Kidney glomerular epithelial cell (primary cell): ENCODE results near the gene WDCP.
"Not testable (repeated sequence)": the region's sequence is repeated elsewhere in the genome, so short reads cannot be mapped to it uniquely, and the experiment has no call there.

ENCODE experiments used
- DNase-seq: peaks from one replicate; lab custom pipeline; 2025; lab: John Stamatoyannopoulos, UW

The WDCP gene

DNA sequence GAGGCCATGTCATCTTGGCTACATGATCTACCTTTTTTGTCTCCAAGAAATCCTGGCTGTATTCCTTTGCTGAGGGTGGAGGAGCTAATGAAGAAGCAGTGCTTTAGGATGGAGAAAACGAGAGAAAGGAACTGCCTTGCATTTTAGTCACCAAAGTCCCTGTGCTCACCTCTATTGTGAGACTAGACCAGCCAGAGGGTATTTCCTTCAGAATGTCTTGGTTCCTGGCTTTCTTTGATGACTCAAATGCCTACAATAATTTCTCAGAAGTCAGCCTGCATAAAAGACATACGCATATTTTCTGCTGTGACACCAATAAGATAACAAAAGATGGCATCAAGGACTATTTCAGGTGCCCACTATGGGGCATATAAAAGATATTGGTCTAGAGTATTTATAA, 18.1 kb upstream of the WDCP start:
- DNase-seq: no peak

DNA sequence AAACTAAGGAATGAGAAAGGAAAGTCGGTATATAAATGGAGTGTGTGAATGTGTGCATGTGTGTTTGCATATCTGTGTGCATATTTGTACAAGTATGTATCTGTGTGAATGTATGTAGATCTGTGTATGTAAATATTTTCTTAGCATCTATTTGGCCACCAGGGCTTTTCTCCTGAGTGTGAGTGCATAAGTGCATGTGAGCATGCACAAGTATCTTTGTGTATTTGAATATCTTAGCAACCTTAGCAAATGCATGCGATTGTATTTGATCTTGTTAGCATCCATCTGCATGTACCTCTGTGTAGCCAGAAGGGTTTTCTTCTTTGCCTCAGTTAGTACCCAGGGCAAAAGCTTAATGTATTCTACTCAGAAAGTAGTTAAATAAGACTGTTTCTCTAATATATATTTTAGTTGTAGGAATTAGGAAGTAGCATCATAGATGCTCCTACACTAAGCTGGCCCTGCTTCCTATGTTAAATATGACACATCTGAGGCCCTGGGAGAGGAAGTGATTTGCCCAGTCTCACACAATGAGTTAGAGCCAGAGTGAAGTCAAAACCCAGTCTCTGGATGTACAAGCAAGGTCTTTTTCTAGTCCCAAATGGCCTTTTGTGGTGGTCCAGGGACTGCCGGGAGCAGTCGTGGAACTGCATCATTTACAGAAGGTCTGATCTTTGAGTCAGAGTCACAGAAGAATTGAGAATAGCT, 11.5 kb upstream of the WDCP start:
- DNase-seq: no peak

- no peak for DNase-seq
Observed at GRCh38 chr2:24055750-24056149, 8.6 kb upstream of the WDCP start.

GRCh38 chr2:24054366-24055010, 7.3 kb upstream of the WDCP start:
- no peak for DNase-seq

- no peak for DNase-seq
Observed at GRCh38 chr2:24052951-24053350, 5.8 kb upstream of the WDCP start.

DNA sequence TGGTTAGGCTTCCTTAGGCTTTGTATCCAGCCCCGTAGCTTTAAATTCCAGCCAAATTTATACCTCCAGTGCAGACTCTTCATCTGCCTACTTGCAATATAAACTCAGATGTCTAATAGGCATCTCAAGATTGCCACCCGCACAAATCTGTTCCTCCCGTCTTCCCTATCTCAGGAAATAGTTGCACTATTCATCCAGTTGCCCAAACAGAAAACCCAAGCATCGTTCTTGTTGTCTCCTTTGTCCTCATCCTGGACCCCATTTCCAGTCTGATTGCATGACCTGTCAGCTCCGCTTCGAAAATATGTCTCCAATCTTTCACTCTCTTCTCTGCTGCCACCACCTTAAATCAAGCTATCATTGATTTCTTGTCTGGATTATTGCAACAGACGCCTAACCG, 4.6 kb upstream of the WDCP start:
- no peak for DNase-seq

DNA sequence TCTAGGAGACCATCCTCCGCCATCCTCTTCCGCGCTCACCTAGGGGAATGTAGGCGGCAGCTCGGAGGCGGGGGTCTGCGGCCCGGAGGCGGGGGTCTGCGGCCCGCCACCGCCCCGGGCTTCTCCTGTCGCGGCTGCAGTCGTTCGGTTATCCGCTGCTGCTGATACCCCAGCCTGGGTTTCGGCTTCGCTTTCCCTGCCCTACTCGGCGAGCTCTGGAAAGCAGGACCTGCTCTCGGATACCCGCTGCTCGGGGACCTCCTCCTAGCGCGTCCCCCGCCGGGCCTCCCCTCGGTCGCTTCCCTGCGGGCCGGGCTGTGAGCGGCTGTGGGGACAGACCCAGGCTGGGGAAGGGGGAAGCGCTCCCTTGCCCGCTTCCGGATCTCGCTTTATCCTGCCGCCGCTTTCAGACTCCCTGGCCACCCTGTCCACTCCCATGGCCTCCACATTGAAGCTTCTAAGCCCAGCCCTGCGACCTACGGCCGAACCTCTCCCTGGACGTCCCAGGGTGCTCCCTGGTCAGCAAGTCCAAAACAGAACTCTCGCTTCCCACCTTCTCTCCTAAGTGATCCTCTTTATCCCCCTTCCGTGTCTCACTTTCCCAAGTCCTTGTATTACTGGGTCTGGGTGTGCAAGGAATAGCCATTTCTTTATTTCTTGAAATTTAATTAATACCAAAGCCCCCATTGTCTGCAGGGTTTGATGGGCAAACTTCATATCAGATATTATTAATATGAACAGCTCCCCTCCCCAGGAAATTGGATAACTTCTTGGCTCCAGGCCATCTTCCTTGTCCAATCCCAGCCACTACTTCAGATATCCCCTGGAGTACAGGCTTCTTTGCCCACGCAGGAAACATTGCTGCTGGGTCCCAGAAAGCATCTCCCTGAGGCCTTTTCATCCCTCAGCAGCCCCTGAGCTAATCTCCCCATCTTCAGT, 3.1 kb upstream of the WDCP start:
- no peak for DNase-seq

DNA sequence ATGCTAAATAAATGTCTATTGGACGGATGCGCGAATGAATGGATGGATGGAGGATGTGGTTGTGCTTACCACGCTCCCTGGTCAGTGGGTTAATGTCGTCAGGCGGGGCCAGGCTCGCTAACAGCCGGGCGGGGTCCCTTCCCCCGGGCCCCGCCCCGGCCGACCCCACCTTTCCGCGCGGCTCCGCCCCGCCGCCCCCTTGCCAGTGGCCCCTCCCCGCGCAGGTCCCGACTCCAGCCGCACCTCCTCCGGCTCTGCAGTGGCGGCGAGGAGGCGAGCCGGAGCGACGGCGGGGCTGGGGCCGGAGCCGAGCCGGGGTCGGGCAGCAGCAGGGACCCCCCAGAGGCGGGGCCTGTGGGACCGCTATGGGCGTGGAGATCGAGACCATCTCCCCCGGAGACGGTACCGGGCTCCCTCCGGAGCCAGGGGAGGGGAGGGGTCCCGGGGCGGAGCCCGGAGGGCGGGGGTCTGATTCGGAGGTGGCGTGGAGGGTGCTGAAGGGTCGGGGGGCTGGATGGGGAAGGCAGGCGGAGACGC, 2.4 kb upstream of the WDCP start, which contains the start of gene FKBP1B:
Gene FKBP1B, plus strand, starts transcription at position 257 of the 537 bp plus-strand sequence. Its CDS starts 109 bp downstream, at position 366.
- peak; percentile 44 for DNase-seq

DNA sequence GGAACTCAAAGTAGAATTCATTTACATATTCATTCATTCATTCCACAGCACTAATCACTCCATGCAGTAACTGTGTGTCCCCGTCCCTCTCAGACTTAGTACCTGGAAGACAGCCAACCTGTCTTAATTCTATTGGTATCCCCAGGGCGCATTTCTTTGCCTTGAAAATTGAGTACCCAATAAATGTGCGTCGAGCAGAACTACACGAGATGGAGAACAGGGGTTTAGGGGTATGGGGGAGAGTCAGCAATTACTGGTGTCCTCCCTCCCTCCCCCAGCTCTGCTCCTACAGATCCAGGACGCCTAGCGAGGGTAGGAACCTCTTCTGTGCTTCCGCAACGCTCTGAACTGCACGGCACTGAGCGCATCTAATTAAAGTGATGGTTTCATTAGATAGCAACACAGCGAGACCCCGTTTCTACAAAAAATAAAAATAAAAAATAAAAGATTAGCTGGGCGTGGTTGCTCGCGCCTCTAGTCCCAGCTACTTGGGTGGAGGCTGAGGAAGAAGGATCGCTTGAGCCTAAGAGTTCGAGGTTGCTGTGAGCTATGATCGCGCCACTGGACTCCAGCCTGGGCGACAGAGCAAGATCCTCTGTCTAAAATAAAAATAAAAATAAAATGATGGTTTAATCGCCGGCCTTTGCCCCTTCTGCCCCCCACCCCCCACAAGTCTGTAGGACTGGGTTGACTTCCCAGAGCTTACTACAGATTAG, 1.7 kb upstream of the WDCP start:
- no peak for DNase-seq

- no peak for DNase-seq
Observed at GRCh38 chr2:24047703-24048033, 477 bp upstream of the WDCP start.

GRCh38 chr2:24046599-24046929, 627 bp downstream of the WDCP start:
- no peak for DNase-seq

GRCh38 chr2:24045511-24046508, 1.4 kb downstream of the WDCP start:
- no peak for DNase-seq

GRCh38 chr2:24043133-24043532, 4.1 kb downstream of the WDCP start:
- not testable (repeated sequence) for DNase-seq

DNA sequence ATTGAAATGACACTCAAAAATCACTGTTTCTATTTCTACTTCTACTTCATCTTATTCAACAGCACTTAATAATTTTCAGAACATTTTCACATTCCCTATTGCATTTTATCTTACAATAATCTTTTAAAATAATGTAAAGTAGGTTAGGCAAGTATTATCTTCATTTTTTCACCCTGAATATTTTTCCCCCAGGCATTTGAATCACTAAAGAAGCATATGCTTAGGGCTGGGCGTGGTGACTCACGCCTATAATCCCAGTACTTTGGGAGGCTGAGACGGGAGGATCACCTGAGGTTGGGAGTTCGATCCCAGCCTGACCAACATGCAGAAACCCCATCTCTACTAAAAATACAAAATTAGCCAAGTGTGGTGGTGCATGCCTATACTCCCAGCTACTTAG, 6.7 kb downstream of the WDCP start:
- DNase-seq: no peak

GRCh38 chr2:24038786-24039499, 8.2 kb downstream of the WDCP start:
- no peak for DNase-seq

DNA sequence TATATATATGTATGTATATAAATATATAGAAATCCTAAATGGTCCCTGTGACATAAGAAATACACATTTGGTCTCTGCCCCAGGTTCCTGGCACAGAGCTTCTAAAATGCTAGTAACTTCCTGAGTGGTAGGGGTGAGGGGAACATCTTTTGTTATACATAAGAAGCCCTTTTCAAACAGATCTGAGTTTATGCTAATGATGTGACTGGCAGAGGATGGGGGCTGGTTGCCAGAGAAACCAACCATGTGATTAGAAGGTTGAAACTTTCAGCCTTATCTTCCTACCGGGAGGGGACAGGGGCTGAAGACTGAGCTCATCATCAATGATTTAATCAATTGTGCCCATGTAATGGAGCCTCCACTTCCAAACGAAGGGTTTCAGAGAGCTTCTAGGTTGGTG, 21.0 kb downstream of the WDCP start:
- no peak for DNase-seq

GRCh38 chr2:24024996-24025663, 22.1 kb downstream of the WDCP start:
- no peak for DNase-seq

- DNase-seq: no peak
Observed at GRCh38 chr2:24024018-24024417, 23.2 kb downstream of the WDCP start.

DNA sequence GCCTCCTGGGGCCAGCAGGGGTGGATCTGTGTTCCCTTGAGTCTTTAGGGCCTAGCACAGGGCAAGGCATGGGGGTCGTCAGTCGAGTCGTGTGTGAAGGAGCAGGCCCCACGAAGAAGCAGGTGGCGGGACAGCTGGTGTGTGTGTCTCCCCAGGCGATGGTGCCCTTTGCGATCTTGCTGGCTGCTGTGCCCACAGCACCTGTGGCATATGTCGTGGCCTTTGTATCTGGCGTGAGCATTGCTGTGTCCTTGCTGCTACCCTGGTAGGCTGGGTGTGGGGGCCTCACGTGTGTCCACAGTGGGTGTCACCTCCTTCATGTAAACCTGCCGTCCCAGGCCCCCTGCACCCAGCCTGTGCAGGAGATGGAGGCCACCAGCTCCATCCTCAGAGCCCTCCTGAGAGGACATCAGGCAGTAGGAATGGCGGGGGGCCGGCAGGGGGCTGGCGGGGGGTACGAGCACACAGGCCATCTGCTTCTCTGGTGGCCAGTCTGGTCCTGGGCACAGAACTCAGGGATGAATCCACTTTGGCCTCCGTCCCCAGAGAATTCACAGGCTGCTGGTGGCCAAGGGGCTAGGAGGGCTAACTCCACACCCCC, 24.1 kb downstream of the WDCP start:
- no peak for DNase-seq
